ENCODE measurements around the gene GDI2. TPM values are rescaled to one million over a fixed set of nuclear protein-coding genes. Genes with fewer than 3 reads are reported as not detected.
"Not testable (repeated sequence)": the region's sequence is repeated elsewhere in the genome, so short reads cannot be mapped to it uniquely, and the experiment has no call there.

GDI2 gene
- total RNA-seq, 1 donor = 351 TPM

DNA sequence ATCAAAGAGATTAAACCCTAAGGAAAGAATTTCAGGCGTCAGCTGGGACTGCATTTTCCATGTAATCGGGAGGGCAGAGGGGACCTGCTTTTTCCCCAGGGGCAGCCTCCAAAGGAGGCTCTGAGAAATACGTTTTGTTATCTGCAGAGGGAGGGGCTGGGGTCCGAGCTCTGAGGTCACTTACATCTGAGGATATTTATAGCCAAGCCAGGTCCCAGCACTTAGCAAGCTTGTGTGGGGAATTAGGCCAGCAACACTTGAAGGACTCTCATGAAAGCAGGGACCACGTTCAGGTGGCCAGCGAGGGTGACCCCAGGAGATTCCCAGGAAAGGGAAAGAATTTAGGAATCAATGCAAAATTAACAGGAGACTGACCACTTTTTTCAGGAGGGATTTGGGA is 20.6 kb upstream of the GDI2 start:
- Histone ChIP-seq H3K4me1 (ENCODE audit: insufficient read depth, low read length) (no peaks in the 10 kb centered on the region), H3K9me3 (ENCODE audit: low read depth, low read length) (no peaks in the 10 kb centered on the region), H3K27me3 (ENCODE audit: insufficient read depth, low read length) (no peaks in the 10 kb centered on the region), H3K4me3 (ENCODE audit: low read length) (no peak overlapping the region)

DNA sequence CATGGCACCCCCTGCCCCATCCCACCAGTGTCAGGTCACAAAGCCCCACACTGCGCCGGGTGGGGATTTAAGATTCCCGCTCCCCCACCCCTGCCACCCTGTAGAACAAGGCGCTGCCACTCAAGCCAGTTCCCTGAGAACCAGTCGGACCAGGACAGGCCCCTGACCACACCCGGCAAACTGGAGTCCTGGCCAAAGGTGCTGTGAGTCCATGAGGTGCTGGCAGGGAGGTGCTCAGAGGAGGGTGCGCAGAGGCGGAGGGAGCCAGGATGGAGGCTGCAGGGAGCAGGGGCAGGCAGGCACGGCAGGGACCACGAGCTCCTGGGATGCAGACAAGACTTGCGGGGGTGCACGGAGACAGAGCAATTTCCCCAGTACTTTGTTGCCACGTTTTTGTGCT is 19.7 kb upstream of the GDI2 start:
- no peaks in the 10 kb centered on the region for H3K9me3 ChIP-seq (ENCODE audit: low read depth, low read length)
- H3K27me3 ChIP-seq (ENCODE audit: insufficient read depth, low read length) = no peaks in the 10 kb centered on the region
- H3K4me1 ChIP-seq (ENCODE audit: insufficient read depth, low read length) = no peaks in the 10 kb centered on the region
- no peak overlapping the region for H3K4me3 ChIP-seq (ENCODE audit: low read length)

DNA sequence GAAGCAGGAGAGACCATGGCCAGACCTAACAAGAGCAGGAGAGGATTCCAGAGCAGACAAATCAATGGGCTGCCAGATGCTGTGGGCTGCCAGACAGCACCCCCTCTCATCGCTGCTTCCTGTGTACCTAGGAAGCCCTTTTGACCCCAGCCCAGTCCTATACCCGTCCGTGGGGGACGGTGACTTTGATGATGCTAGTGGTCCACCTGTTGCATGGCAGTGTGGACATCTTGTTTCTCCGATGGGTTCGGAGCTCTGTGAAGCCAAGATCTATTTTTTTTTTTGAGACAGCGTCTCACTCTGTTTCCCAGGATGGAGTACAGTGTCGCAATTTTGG is 18.2 kb upstream of the GDI2 start:
- Histone ChIP-seq H3K27me3 (ENCODE audit: insufficient read depth, low read length) (no peaks in the 10 kb centered on the region), H3K9me3 (ENCODE audit: low read depth, low read length) (no peaks in the 10 kb centered on the region), H3K4me3 (ENCODE audit: low read length) (no peak overlapping the region), H3K4me1 (ENCODE audit: insufficient read depth, low read length) (no peaks in the 10 kb centered on the region)

DNA sequence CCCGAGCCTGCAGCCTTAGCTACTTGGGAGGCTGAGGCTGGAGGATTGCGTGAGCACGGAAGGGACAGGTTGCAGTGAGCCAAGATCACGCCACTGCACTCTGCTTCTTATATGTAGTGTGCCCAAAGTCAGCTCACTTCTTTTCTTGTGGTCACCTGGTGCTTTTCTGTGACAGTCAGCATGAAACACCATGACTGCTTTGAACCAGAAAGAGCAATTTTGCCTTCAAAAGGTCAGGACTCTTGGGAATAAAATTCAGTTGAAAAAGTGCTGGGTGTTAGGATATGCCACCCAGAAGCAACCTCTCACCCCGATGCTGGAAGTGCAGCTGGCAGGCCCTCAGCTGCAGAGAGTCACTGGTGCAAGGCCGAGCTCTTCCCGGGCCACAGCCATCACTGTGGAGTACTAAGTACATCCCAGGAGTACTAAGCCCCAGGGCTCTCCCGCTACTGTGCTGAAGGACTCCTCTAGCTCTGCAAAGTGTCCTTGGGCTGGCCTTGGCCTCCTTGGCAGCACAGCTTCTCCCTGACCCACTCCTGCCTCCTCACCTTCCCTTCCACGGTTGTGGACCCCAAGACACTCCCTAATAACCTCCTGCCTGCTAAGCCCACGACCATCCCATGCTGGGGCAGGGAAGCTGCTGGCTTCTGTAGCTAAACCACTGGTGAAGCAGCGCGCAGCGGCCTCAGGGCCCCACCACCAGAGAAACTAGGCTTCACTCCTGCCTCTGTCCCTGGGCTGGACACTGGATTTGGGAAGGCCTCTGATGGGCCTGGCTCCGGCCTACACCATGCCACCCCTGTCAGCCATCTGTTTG is 17.6 kb upstream of the GDI2 start:
- Histone ChIP-seq H3K4me1 (ENCODE audit: insufficient read depth, low read length) (no peaks in the 10 kb centered on the region), H3K27me3 (ENCODE audit: insufficient read depth, low read length) (no peaks in the 10 kb centered on the region), H3K4me3 (ENCODE audit: low read length) (no peak overlapping the region), H3K9me3 (ENCODE audit: low read depth, low read length) (no peaks in the 10 kb centered on the region)

DNA sequence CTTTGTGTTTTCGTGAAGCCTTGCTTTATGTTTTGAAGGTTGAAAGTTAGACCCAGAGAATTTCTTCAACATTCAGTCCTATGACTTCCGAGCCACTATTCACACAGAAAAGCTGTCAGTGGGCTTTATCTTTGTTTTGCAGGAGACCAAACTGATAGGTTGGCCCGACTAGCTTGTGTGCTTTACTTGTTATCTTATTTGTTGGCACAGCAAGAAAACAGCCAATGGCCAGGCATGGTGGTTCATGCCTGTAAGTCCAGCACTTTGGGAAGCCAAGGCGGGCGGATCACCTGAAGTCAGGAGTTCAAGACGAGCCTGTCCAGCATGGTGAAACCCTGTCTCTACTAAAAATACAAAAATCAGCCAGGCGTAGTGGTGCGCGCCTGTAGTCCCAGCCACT is 16.0 kb upstream of the GDI2 start:
- Histone ChIP-seq H3K9me3 (ENCODE audit: low read depth, low read length) (no peaks in the 10 kb centered on the region), H3K27me3 (ENCODE audit: insufficient read depth, low read length) (no peaks in the 10 kb centered on the region), H3K4me1 (ENCODE audit: insufficient read depth, low read length) (no peaks in the 10 kb centered on the region), H3K4me3 (ENCODE audit: low read length) (no peak overlapping the region)

DNA sequence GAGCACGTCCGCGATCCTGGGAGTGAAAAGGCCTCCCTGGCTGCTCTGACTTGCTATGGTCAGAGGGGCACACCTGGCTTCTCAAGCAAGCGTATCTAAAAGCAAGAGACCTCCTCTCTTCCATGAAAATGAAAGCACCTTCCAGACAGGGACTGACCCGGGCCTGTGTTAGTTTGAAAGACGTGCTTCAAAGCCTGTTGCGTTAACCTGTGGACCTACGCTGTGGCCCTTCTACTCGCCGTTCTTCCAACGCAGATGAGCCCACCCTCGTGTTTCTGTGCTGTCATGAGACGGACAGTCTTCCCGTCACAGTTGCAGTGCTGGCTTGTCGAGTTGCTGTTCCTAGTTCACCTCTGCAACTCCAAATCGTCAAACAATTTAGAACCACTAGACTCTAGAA is 15.5 kb upstream of the GDI2 start:
- H3K9me3 ChIP-seq (ENCODE audit: low read depth, low read length) = no peaks in the 10 kb centered on the region
- H3K4me3 ChIP-seq (ENCODE audit: low read length) = no peak overlapping the region
- no peaks in the 10 kb centered on the region for H3K4me1 ChIP-seq (ENCODE audit: insufficient read depth, low read length)
- no peaks in the 10 kb centered on the region for H3K27me3 ChIP-seq (ENCODE audit: insufficient read depth, low read length)

DNA sequence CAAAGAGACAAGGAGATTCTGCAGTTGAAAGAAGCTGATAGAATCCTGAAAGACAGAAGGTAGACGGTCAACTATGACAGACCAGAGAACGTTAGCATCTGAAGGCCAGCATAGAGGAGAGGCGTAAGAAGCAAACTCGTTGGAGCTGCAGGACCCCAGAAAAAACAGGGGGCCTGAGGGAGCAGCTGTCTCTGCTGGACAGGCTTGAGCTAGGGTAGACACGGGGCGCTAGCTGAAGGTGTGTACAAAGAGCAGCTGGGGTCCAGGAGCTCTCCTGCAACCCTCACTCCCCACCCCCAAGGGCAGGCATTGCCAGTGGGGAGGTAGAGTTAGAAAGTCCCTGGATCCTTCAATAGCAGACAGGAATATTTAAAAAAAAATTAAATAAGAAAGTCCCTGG is 14.6 kb upstream of the GDI2 start:
- Histone ChIP-seq H3K4me3 (ENCODE audit: low read length) (no peak overlapping the region), H3K9me3 (ENCODE audit: low read depth, low read length) (no peaks in the 10 kb centered on the region), H3K4me1 (ENCODE audit: insufficient read depth, low read length) (no peaks in the 10 kb centered on the region), H3K27me3 (ENCODE audit: insufficient read depth, low read length) (no peaks in the 10 kb centered on the region)

DNA sequence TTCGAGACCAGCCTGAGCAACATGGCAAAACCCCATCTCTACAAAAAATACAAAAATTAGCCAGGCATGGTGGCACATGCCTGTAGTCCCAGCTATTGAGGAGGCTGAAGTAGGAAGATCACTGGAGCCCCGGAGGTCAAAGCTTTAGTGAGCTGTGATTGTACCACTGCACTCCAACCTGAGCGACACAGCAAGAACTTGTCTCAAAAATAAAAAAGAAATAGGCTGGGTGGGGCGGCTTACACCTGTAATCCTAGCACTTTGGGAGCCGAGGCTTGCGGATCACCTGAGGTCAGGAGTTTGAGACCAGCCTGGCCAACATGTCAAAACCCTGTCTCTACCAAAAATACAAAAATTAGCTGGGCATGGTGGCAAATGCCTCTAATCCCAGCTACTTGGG is 13.3 kb upstream of the GDI2 start:
- not testable (repeated sequence) for H3K4me3 ChIP-seq (ENCODE audit: low read length); H3K27me3 ChIP-seq (ENCODE audit: insufficient read depth, low read length); H3K4me1 ChIP-seq (ENCODE audit: insufficient read depth, low read length); H3K9me3 ChIP-seq (ENCODE audit: low read depth, low read length)

DNA sequence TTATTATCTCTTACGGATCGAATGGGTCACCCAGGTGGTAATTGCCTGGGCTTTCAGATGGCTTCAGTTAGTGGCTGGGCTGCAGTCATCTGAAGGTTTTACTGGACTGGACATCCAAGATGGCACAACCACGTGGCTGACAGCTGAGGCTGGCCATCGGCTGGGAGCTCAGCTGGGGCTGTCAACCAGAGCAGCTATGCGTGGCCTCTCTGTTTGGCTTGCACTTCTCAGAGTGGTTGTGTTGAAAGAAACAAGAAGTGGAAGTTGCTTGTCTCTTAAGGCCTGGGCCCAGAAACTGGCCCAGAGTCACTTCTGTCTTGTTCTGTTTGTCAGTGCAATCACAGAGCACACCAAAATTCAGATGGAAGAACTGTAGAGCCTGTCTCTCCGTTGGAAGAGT is 5.7 kb upstream of the GDI2 start:
- no peaks in the 10 kb centered on the region for H3K9me3 ChIP-seq (ENCODE audit: low read depth, low read length)
- H3K4me3 ChIP-seq (ENCODE audit: low read length) = no peak overlapping the region
- H3K27me3 ChIP-seq (ENCODE audit: insufficient read depth, low read length) = no peaks in the 10 kb centered on the region
- peaks cover 50% of the 10 kb centered on the region for H3K4me1 ChIP-seq (ENCODE audit: insufficient read depth, low read length)

DNA sequence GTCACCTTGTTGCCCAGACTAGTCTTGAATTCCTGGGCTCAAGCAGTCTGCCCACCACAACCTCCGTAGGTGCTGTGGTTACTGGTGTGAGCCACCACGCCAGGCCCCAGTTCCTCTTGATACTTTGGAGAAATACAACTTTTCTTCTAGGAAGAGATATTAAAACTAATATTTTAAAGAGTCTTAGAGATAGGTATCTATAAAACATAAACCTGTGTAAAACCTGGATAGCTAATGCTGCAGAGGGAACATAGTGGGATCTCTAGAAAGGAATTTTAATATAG is 4.8 kb upstream of the GDI2 start:
- no peaks in the 10 kb centered on the region for H3K9me3 ChIP-seq (ENCODE audit: low read depth, low read length)
- no peaks in the 10 kb centered on the region for H3K27me3 ChIP-seq (ENCODE audit: insufficient read depth, low read length)
- H3K4me1 ChIP-seq (ENCODE audit: insufficient read depth, low read length) = peaks cover 50% of the 10 kb centered on the region
- no peak overlapping the region for H3K4me3 ChIP-seq (ENCODE audit: low read length)

DNA sequence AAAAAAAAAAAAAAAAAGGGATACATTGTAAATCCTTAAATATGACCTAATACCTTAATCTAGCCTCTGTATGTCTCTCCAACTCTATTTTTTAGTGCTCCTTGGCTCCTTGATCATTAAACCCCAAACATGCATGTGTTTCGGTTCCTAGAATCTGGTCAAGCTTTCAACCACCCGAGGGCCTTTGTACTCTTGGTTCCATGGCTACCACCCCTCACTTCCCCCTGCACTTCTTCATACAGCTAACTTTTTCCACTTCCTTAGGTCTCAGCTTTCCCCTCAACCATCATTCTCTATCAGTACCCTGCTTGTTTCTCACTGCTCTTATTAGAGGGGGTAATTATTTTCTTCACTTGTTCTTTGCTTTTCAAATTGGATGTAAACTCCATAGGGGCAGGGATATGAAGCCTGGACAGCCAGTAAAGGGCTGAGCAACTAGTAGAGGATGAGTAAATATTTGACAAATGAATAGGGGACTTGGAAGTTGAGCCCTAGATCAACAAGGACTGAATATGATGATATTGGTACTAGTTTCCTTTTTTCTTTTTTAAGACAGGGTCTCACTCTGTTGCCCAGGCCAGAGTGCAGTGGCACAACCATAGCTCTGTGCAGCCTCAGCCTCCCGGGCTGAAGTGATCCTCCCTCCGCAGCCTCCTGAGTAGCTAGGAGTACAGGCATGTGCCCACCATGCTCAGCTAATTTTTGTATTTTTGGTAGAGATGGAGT is 4.3 kb upstream of the GDI2 start:
- H3K9me3 ChIP-seq (ENCODE audit: low read depth, low read length) = no peaks in the 10 kb centered on the region
- H3K4me1 ChIP-seq (ENCODE audit: insufficient read depth, low read length) = peaks cover 50% of the 10 kb centered on the region
- no peaks in the 10 kb centered on the region for H3K27me3 ChIP-seq (ENCODE audit: insufficient read depth, low read length)
- no peak overlapping the region for H3K4me3 ChIP-seq (ENCODE audit: low read length)

DNA sequence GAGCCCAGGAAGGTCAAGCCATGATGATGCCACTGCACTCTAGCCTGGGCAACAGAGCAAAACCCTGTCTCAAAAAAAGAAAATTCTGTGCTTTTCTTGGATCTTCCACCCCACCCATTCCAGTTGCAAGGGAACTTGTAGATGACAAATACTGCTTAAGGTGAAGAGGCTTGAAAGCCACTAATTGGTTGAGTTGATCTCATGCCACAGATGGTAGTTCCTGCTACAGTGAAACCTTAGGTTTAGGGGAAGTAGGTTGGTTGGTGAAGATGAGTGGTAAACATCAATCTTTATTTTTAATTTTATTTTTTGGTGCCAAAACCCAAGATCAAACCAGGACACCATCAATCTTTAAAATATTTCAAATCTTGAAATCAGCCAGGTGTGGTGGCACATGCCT is 2.9 kb upstream of the GDI2 start:
- Histone ChIP-seq H3K4me1 (ENCODE audit: insufficient read depth, low read length) (peaks cover 56% of the 10 kb centered on the region), H3K27me3 (ENCODE audit: insufficient read depth, low read length) (no peaks in the 10 kb centered on the region), H3K9me3 (ENCODE audit: low read depth, low read length) (no peaks in the 10 kb centered on the region), H3K4me3 (ENCODE audit: low read length) (no peak overlapping the region)

DNA sequence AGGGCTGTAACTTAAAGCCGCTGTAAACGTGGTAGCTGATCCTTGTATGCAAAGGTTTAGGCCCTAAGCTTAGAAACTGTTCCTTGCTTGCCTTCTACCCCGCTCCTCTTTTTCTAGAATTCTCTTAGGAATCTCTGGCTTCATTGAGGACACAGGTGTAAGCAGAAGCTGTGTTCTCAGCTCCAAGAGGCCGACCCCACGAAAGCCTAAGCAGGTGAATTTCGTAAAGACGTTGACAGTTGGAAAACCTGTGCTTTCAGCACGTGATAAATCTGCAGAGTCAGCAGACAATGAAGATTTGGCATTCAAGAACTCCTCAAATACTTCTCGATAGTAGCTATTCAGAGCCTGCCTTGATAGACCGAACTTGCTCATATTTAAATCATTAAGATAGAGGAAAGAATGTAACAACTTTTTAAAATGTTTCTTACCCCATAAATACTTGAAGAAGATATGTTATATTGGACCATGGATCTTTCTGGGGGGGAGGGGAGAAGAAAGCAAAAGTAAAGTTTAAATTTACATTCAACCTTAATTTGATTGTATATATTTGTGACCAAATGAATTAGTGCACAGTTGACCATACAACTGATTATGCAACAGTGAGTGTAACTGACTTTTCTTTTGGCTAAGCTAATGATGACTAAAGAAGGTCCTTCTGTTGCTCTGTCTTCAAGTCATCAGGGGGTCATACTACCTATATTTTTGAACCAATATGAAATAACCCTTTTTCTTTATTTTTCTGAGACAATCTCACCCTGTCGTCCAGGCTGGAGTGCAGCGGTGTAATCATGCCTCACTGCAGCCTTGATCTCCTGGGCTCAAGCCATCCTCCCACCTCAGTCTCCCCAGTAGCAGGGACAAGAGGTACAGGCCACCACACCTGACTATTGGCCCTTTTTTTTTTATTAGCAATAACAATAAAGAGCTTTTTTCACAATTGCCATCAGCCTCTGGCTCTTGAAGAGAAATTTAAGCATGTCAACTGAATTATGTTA is 1.2 kb upstream of the GDI2 start:
- Histone ChIP-seq H3K4me1 (ENCODE audit: insufficient read depth, low read length) (peaks cover 64% of the 10 kb centered on the region), H3K4me3 (ENCODE audit: low read length) (peak overlapping the region; percentile 91)

DNA sequence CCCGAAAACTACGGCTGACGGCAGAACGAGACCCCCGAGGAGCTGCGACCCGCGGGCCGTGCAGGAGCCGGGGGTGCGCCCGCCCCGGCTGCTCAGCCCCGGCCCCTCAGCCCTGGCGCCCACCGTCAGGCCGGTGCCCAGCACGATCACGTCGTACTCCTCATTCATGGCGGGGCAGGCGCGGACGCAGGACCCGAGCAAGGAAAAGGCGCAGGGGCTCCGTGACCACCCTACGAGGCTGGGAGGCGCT is 218 bp downstream of the GDI2 start:
- peaks cover 65% of the 10 kb centered on the region for H3K4me1 ChIP-seq (ENCODE audit: insufficient read depth, low read length)
- H3K9me3 ChIP-seq (ENCODE audit: low read depth, low read length) = no peaks in the 10 kb centered on the region
- peak overlapping the region; percentile 91 for H3K4me3 ChIP-seq (ENCODE audit: low read length)
- H3K27me3 ChIP-seq (ENCODE audit: insufficient read depth, low read length) = no peaks in the 10 kb centered on the region

More for the DNA sequence above, 1.2 kb upstream of the GDI2 start:
- Histone ChIP-seq H3K27me3 (ENCODE audit: insufficient read depth, low read length) (no peaks in the 10 kb centered on the region), H3K9me3 (ENCODE audit: low read depth, low read length) (no peaks in the 10 kb centered on the region)

DNA sequence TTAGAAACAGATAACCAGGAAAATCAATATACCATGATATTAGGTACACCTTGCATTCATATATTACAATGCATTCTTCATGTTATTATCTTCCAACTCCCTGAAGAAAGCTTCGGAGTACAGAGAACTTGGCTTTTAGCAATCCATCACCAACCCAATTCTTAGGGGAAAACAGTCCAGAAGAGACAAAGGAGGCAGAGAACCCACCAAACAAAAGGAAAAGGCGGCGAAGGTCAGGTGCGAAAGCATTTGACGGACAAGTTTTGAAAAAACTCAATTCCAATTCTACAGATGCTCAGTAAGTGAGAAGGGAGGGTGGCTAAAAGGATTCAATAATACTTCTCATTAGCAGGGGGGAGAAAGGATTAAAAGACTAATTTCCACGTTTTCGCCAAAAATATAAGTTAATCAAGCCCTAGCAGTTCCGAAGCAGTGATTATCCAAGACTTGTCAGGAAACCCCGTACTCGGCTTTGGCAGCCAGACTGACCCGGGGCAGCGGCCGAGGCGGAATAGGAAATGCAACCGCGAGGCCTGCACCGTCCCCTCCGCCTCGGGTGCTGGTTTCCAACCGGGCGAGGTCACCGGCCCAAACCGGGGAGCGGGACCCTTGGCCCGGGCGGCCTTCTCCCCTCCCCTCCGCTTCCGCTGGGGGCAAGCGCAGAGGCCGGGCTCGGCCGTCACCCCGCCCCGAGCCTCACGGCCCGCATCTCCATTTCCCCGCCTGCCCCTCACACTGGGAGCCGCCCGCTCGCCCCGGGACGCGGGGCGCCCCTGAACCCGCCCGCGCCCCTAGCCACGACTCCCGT is 747 bp downstream of the GDI2 start:
- no peaks in the 10 kb centered on the region for H3K9me3 ChIP-seq (ENCODE audit: low read depth, low read length)
- H3K4me1 ChIP-seq (ENCODE audit: insufficient read depth, low read length) = peaks cover 67% of the 10 kb centered on the region
- H3K4me3 ChIP-seq (ENCODE audit: low read length) = peak overlapping the region; percentile 91
- H3K27me3 ChIP-seq (ENCODE audit: insufficient read depth, low read length) = no peaks in the 10 kb centered on the region

All from mononuclear cell (primary cell).